ENCODE results near the gene CDC42EP2. TPM values are rescaled to one million over a fixed set of nuclear protein-coding genes. Genes with fewer than 3 reads are reported as not detected.

Gene CDC42EP2
- total RNA-seq, 6 experiments from 2014 or later: 0.55 to 3.4 (median 2.3) TPM

DNA sequence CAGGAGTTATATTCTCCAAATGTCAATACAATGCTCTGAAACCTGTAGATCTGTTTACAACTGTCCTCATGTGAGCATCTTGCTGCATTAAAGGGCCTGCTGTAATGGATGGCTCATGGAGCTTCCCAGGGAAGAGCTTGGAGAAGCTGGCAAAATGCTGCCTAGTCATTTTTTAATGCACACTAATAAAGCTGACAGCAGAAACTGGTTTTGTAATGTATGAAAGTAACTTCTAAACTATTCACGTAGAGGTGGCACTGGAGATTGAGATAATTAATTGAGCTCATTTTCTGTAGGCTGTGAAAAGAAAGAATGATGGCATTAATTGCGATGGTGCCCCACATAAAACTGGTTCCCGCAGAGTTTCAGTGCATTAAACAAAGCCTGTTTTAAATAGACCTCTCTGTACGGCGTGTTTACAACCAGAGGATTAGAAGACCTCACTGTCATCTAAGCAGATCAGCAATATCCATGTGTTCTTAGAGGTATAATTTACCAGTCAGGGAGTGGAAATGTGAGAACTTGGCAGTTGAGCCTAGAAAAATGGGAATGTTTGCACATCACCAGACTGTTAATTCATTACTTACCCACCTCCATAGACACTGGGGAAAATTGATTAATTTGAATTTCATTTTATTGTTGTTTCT lies 36.9 kb upstream of the CDC42EP2 start:
- intact Hi-C loops (cut with DNase I): loop anchor here in 1 of 2 donors (5.0 kb wide), 1 partner anchor 50 kb away; no protein-coding TSS in a partner anchor
- TF ChIP-seq POLR2A (IDR thresholded peaks at IDR 0.05): no peak
- TF ChIP-seq, protein P1, sequence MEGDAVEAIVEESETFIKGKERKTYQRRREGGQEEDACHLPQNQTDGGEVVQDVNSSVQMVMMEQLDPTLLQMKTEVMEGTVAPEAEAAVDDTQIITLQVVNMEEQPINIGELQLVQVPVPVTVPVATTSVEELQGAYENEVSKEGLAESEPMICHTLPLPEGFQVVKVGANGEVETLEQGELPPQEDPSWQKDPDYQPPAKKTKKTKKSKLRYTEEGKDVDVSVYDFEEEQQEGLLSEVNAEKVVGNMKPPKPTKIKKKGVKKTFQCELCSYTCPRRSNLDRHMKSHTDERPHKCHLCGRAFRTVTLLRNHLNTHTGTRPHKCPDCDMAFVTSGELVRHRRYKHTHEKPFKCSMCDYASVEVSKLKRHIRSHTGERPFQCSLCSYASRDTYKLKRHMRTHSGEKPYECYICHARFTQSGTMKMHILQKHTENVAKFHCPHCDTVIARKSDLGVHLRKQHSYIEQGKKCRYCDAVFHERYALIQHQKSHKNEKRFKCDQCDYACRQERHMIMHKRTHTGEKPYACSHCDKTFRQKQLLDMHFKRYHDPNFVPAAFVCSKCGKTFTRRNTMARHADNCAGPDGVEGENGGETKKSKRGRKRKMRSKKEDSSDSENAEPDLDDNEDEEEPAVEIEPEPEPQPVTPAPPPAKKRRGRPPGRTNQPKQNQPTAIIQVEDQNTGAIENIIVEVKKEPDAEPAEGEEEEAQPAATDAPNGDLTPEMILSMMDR (IDR thresholded peaks at IDR 0.05): no peak
- H3K9me3 ChIP-seq: no peaks in the 10 kb centered on the region
- DNase-seq: no peak
- no peak for ATAC-seq
- no peak overlapping the region for H3K4me3 ChIP-seq
- WGBS (ENCODE audit: insufficient coverage, low coverage, low lambda C conversion rate, missing lambda C conversion rate): 90% methylated on average over 5 of the region's 5 CpGs
- H3K27me3 ChIP-seq: no peaks in the 10 kb centered on the region
- no peak overlapping the region for H3K27ac ChIP-seq
- H3K36me3 ChIP-seq: peaks cover 0 to 18% (median 0%) of the 10 kb centered on the region in 4 donors
- peaks cover 0 to 15% (median 7%) of the 10 kb centered on the region in 4 donors for H3K4me1 ChIP-seq

DNA sequence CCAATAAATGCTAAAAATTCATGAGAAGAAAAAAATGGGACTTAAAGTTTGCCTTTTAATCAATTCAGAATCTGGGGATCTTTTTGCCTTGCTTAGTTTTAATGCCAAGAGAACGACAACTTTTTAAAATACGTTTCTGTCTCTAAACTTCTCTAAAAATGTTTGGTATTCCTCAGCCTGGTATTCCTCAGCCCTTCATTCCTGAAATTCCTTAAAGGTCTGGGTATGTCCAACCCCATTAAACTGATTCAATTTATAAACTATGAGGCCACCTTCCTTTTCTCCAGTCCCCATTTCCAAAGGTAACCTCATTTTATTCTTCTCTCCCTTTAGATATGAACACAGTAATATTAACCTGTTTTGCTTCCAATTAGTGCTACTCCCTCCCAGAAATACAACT lies 36.3 kb upstream of the CDC42EP2 start:
- H3K4me3 ChIP-seq: no peak overlapping the region
- 91% methylated on average over 2 of the region's 2 CpGs for WGBS (ENCODE audit: insufficient coverage, low coverage, low lambda C conversion rate, missing lambda C conversion rate)

DNA sequence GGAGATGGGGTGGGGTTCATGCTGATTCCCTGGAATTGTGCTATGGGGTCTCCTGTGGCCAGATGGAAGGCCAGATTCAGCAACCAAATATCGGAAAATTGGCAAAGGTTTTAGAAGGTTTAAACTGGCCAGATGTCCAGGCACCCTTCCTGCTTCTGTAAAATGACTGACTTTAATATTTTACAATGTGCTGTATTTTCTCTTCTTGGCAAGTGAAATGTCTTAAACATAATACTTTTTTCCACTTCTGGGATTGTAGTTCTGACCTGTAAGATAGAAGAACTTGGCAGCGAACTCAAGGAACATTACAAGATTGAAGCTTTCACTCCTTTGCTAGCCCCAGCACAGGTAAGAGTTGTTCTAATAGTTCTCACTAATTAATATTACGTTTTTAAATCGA lies 35.4 kb upstream of the CDC42EP2 start:
- 86% methylated on average over 4 of the region's 4 CpGs for WGBS (ENCODE audit: insufficient coverage, low coverage, low lambda C conversion rate, missing lambda C conversion rate)
- Histone ChIP-seq H3K9me3 (no peaks in the 10 kb centered on the region), H3K27me3 (no peaks in the 10 kb centered on the region), H3K4me3 (no peak overlapping the region), H3K36me3 (peaks cover 0 to 18% (median under 1%) of the 10 kb centered on the region in 4 donors), H3K27ac (peak overlapping the region in 1 of 3 donors; percentile 39), H3K4me1 (peaks cover 0 to 15% (median 7%) of the 10 kb centered on the region in 4 donors)
- no peak for ATAC-seq
- intact Hi-C loops (cut with DNase I): loop anchor here in 1 of 2 donors (5.0 kb wide), 1 partner anchor 48 kb away; no protein-coding TSS in a partner anchor
- no peak for TF ChIP-seq POLR2A (IDR thresholded peaks at IDR 0.05)
- TF ChIP-seq, protein P1 (IDR thresholded peaks at IDR 0.05): no peak
- DNase-seq: no peak

More for the DNA sequence above, 36.3 kb upstream of the CDC42EP2 start:
- no peak for TF ChIP-seq POLR2A (IDR thresholded peaks at IDR 0.05)
- TF ChIP-seq, protein P1 (IDR thresholded peaks at IDR 0.05): no peak
- intact Hi-C loops (cut with DNase I): loop anchor here in 1 of 2 donors (5.0 kb wide), 1 partner anchor 49 kb away; no protein-coding TSS in a partner anchor
- H3K9me3 ChIP-seq: no peaks in the 10 kb centered on the region
- ATAC-seq (no peak), DNase-seq (no peak)
- H3K36me3 ChIP-seq: peaks cover 0 to 18% (median under 1%) of the 10 kb centered on the region in 4 donors
- no peak overlapping the region for H3K27ac ChIP-seq
- no peaks in the 10 kb centered on the region for H3K27me3 ChIP-seq
- H3K4me1 ChIP-seq: peaks cover 0 to 15% (median 7%) of the 10 kb centered on the region in 4 donors

DNA sequence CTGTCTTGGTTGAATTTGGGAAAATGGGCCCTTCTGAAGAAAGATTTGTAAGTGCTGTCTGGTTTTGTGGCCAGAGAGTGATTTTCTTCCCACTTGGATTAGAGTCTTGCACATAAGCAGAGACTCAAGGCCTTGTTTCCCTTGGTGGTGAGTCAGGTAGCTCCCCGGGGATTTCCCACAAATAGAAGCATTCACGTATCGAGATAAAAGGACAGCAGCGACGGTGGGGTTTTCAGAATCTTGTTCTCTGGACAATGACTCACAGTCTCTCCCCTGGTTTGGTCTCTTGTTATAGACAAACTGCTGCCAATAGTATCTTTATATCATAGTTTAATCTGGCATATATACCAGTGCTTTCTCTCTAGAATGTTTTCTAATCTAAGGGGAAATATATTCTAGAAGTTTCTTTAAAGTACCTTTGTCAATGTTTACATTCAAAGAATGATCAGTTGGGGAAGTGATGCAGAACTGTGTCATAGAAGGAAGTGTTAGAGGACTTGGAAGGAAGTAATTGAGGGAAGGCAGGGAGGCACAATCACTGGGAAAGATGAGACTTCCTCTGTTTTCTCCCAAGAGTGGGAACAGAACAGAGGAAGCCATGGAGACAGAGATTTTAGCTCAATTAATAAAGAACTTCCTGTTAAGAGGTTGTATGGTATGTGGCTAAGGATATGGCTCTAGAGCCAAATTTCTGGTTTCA lies 34.8 kb upstream of the CDC42EP2 start:
- Histone ChIP-seq H3K9me3 (no peaks in the 10 kb centered on the region), H3K4me1 (peaks cover 0 to 15% (median 7%) of the 10 kb centered on the region in 4 donors), H3K27me3 (no peaks in the 10 kb centered on the region), H3K27ac (peak overlapping the region in 1 of 3 donors; percentile 39), H3K36me3 (peaks cover 0 to 18% (median under 1%) of the 10 kb centered on the region in 4 donors), H3K4me3 (no peak overlapping the region)
- intact Hi-C loops (cut with DNase I): loop anchor here in 1 of 2 donors (5.0 kb wide), 1 partner anchor 47 kb away; no protein-coding TSS in a partner anchor
- no peak for TF ChIP-seq POLR2A (IDR thresholded peaks at IDR 0.05)
- TF ChIP-seq, protein P1 (IDR thresholded peaks at IDR 0.05): no peak
- DNase-seq: no peak
- 35% methylated on average over 5 of the region's 5 CpGs for WGBS (ENCODE audit: insufficient coverage, low coverage, low lambda C conversion rate, missing lambda C conversion rate)
- peak in 3 of 4 donors; percentile 26 to 55 (median 30) for ATAC-seq
